DMS114 treated with DMSO at 0.1 percent for 48 hours (cell line): ENCODE measurements around the gene PRSS16.
"Not testable (repeated sequence)": the region's sequence is repeated elsewhere in the genome, so short reads cannot be mapped to it uniquely, and the experiment has no call there.

Experiments
- DNase-seq: peaks from one replicate; lab custom pipeline; 2025; ENCODE audit not compliant: unreplicated experiment; lab: John Stamatoyannopoulos, UW

PRSS16 gene

GRCh38 chr6:27241443-27241842, 6.1 kb upstream of the PRSS16 start:
- no peak for DNase-seq

GRCh38 chr6:27242589-27243265, 4.8 kb upstream of the PRSS16 start:
- no peak for DNase-seq

DNA sequence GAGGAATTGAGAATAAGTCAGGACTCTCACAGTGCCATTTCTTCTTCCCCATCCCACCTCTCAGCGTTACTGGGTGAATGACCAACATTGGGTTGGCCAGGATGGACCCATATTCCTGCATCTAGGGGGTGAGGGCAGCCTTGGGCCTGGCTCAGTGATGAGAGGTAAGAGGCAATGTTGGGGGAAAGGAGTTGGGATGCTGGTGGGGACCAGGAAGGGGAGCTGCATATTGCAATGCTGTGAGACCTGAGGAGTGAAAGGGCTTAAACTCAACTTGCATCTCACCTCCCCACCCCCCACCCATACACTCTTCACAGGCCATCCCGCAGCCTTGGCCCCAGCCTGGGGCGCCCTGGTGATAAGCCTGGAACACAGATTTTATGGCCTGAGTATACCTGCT, 1.3 kb downstream of the PRSS16 start:
- DNase-seq: no peak

GRCh38 chr6:27250277-27251111, 3.0 kb downstream of the PRSS16 start:
- no peak for DNase-seq

DNA sequence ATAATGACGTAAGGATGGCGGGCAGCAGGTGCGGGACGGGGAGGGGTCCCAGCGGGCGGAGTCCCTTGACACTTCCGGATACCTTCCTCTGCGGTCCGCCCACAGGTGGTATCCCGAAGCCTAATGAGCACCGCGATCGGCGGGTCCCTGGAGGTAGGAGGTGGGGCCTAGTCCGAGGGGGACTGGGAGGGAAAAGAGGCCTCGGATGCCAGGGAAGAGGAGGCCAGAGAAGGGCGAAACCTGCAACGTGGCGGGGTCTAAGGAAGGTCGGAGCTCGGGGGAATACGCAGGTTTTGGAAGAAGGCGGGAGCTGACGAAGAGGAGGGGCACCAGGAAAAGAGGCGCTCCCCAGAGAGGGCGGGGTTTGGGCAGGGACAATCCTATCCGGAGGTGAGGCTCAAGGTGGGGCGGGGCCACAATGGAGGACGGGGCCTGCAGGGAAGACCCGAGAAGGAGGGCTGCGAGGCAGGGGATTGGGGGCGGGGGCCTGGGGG, 3.7 kb downstream of the PRSS16 start:
- DNase-seq: peak; percentile 86

DNA sequence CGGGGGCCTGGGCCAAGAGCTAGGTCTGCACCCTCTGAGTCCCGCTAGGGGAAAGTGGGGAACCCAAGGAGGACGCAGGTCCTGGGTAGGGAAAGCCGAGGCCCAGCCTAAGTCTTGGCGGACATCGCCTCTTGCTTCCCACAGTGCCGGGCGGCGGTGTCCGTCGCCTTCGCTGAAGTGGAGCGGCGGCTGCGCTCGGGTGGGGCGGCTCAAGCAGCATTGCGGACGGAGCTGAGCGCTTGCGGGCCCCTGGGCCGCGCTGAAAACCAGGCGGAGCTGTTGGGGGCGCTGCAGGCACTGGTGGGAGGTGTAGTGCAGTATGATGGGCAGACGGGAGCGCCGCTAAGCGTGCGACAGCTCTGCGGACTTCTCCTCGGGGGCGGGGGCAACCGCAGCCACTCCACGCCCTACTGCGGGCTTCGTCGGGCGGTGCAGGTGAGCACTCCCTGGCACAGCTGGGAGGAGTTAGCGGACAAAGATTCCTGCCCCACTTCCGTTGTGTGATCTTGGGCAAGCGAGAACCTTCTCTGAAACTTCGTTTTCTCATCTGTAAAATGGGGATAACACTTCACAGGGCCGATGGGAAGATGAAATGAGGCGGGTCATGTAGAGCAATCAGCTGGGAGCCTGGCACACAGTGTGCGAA, 4.2 kb downstream of the PRSS16 start:
- DNase-seq: peak; percentile 85

GRCh38 chr6:27254566-27254965, 7.1 kb downstream of the PRSS16 start:
- DNase-seq: no peak

GRCh38 chr6:27255866-27256265, 8.4 kb downstream of the PRSS16 start:
- DNase-seq: no peak

DNA sequence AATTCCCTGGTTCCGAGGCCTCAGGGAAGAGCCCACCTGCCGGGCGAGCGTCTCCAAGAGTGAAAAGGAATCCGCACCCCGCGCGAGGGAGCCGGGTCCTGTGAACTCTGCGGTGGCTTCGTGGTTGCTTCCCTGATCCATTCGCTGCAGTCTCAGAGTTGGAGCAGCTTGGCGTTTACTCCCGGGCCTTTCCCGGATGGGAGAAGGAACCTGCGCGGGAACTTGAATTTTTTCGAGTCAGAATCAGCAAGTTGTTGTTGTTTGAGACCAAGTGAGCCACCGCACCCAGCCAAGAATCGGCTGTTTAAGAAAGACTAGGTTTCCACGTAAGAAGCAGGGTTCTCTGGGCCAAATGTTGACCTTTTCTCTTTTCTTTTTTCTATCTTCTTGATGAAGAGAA, 12.9 kb downstream of the PRSS16 start:
- DNase-seq: no peak

GRCh38 chr6:27260836-27261375, 13.4 kb downstream of the PRSS16 start:
- DNase-seq: no peak

- DNase-seq: no peak
These were observed 16.4 kb downstream of the PRSS16 start for GRCh38 chr6:27263886-27264285.

DNA sequence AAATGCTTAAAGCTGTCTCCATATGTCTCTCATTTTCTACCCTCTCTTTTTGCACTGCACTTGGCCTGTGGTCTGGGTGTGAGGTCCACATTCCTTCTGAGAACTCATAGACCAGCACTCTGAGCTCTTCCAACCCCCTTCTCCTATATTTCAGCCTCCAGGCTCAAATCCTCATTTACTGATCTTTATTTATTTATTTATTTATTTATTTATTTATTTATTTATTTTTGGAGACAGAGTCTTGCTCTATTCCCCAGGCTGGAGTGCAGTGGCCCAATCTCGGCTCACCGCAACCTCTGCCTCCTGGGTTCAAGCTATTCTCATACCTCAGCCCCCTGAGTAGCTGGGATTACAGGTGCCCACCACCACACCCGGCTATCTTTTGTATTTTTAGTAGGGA, 19.5 kb downstream of the PRSS16 start:
- not testable (repeated sequence) for DNase-seq

- no peak for DNase-seq
These were observed 20.4 kb downstream of the PRSS16 start for GRCh38 chr6:27267857-27268434.

- no peak for DNase-seq
These were observed 21.3 kb downstream of the PRSS16 start for GRCh38 chr6:27268803-27269202.

DNA sequence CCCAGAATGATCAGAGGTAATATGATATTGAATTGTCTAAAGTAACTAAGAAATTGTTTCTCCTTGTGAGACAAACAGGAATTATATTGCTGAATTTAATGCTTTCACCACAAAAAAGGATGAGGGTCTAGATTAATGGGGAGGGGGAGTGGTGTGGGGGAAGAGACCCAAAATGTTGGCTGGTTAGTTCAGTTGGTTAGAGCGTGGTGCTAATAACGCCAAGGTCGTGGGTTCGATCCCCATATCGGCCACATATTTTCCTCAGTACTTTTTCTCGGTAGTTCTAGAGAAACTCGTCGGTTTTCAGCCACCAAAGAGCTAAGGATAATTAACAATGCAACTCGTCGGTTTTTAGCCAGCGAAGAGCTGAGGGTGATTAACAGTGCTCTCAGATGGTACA, 26.3 kb downstream of the PRSS16 start:
- DNase-seq: no peak

- DNase-seq: no peak
These were observed 27.8 kb downstream of the PRSS16 start for GRCh38 chr6:27275025-27275956.

DNA sequence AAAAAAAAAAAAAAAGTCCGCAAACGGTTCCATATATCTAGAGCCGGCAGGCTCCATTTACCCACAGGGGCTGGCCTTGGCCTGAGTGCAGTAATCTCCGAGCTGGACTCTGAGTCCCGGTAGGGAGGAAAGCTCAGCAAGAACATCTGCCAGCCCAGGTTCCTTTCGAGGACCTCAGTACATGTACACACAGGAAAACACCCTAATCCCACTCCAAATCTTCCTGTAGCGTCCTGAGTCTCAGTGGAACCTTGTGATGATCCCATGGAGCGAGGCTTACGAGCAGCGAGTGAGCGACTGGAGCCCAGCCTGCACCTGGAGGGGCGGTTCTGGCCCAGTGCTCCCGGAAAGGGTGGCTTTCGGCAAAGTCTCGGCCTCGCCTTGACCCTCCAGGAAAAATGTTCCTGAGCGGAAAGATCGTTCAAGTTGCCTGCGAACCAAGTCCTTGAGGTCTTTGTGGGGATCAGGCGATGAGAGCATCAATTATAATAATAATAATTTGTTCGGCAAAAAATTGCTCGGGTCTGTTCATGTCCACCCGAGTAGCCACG, 32.1 kb downstream of the PRSS16 start:
- DNase-seq: no peak

DNA sequence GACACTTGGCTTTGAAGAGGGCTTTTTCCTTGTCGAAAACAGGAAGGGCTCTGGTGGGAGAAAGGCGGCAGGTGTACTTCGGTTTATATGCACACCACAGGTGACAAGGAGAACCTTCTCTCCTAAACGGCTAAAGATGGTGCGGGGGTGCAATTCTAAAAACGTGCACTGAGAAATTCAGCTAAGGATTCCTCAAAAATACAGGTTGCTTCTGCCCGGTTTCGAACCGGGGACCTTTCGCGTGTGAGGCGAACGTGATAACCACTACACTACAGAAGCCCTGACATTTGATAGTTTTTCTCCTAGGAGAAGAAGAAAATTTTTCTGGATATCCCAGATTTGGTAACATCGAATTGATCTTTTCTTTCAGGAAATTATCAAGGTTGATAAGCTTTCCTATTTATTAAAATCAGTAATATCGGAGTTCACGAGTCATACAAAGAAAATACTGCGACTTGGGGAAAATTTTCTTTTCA, 32.6 kb downstream of the PRSS16 start:
- peak; percentile 83 for DNase-seq

GRCh38 chr6:27280540-27281000, 33.1 kb downstream of the PRSS16 start:
- no peak for DNase-seq
